ENCODE results near the gene TMEM178A.

GRCh38 chr2:39686456-39686855, 20.7 kb downstream of the TMEM178A start:
- TF ChIP-seq CTCF (IDR thresholded peaks at IDR 0.05) (no peak), POLR2AphosphoS5 (IDR thresholded peaks at IDR 0.05) (no peak), POLR2A (IDR thresholded peaks at IDR 0.05) (no peak), EP300 (IDR thresholded peaks at IDR 0.05; ENCODE audit: low read depth) (no peak)

All from transverse colon (tissue), 4 donors.